HK-2 (cell line): ENCODE measurements around the gene DEFB131B.
"Not testable (repeated sequence)": the region's sequence is repeated elsewhere in the genome, so short reads cannot be mapped to it uniquely, and the experiment has no call there.

ENCODE experiments used
- DNase-seq: peaks from one replicate; pipeline ENCODE4 v3.0.0-alpha.2; 2018; ENCODE audit not compliant: unreplicated experiment

DEFB131B gene

GRCh38 chr11:71878059-71878458 is at the start of gene DEFB131B:
TSS of gene DEFB131B (plus strand) at chr11:71878453. CDS start at chr11:71878453, 0 bp downstream.
- not testable (repeated sequence) for DNase-seq

GRCh38 chr11:71829247-71829646 is 49.0 kb upstream of the DEFB131B start:
- DNase-seq, result not testable (repeated sequence)

- DNase-seq, result not testable (repeated sequence)
Observed at GRCh38 chr11:71829686-71830085, 48.6 kb upstream of the DEFB131B start.

GRCh38 chr11:71832811-71833210 is 45.4 kb upstream of the DEFB131B start, which contains the start of gene DEFB108B:
TSS of gene DEFB108B (plus strand) at chr11:71833200. CDS start at chr11:71833200, 0 bp downstream.
- DNase-seq, result not testable (repeated sequence)

- DNase-seq, result not testable (repeated sequence)
Observed at GRCh38 chr11:71842720-71843119, 35.5 kb upstream of the DEFB131B start.

GRCh38 chr11:71843355-71843754 is 34.9 kb upstream of the DEFB131B start:
- not testable (repeated sequence) for DNase-seq

- no peak for DNase-seq
Observed at GRCh38 chr11:71843858-71844257, 34.4 kb upstream of the DEFB131B start.

GRCh38 chr11:71853895-71854294 is 24.4 kb upstream of the DEFB131B start:
- DNase-seq, result not testable (repeated sequence)

GRCh38 chr11:71855880-71856279 is 22.4 kb upstream of the DEFB131B start:
- DNase-seq, result not testable (repeated sequence)

GRCh38 chr11:71860835-71861234 is 17.4 kb upstream of the DEFB131B start:
- DNase-seq, result not testable (repeated sequence)

- peak; percentile 6 for DNase-seq
Observed at GRCh38 chr11:71863978-71864627, 14.2 kb upstream of the DEFB131B start.

- DNase-seq, result not testable (repeated sequence)
Observed at GRCh38 chr11:71867209-71867608, 11.0 kb upstream of the DEFB131B start.

GRCh38 chr11:71869931-71870330 is 8.3 kb upstream of the DEFB131B start:
- not testable (repeated sequence) for DNase-seq

- not testable (repeated sequence) for DNase-seq
Observed at GRCh38 chr11:71870661-71871060, 7.6 kb upstream of the DEFB131B start.

GRCh38 chr11:71876262-71876661 is 2.0 kb upstream of the DEFB131B start:
- DNase-seq, result not testable (repeated sequence)

GRCh38 chr11:71885806-71886205 is 7.6 kb downstream of the DEFB131B start:
- not testable (repeated sequence) for DNase-seq

GRCh38 chr11:71888335-71889010 is 10.2 kb downstream of the DEFB131B start:
- not testable (repeated sequence) for DNase-seq

- DNase-seq, result not testable (repeated sequence)
Observed at GRCh38 chr11:71889181-71889872, 11.1 kb downstream of the DEFB131B start.

- DNase-seq, result no peak
Observed at GRCh38 chr11:71895961-71896360, 17.7 kb downstream of the DEFB131B start.

GRCh38 chr11:71901137-71901536 is 22.9 kb downstream of the DEFB131B start:
- not testable (repeated sequence) for DNase-seq

- no peak for DNase-seq
Observed at GRCh38 chr11:71908218-71908617, 30.0 kb downstream of the DEFB131B start.

GRCh38 chr11:71910775-71911174 is 32.5 kb downstream of the DEFB131B start:
- not testable (repeated sequence) for DNase-seq
